Measurements from ENCODE around the gene MYLK.
A peak's percentile ranks its signal among the peaks of the same experiment; 100 is the strongest.

The MYLK gene

DNA sequence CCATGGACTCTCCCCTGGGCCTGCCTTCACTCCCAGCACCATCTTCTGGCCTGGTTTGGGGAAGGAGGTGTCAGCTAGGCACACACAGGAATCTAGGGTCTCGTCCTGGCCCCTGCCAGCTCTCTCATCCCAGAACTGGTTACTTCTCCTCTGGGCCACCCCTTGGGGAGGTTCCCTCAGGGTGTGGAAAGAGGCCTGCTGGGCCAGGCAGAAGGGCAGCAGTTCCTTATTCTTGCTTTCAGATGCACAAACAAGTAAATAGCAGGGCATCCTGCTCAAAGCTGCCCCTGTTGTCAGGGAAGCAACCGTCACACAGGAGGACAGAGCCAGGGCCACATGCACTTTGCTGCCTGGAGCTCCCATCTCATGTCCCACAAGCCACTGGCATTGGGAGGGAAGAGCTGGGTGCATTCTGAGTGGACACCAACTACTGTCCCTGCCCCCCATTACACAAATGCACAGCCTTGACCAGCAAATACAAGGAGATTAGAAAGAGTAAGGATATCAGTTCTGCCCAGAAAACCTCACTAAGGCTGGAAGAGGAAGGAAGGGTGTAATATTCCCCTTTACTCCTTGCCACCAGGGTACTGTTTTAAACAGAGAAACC is 190.4 kb downstream of the MYLK start:
- DNase-seq = peak; percentile 80

- DNase-seq = no peak
Measured at GRCh38 chr3:123692671-123693070, 191.5 kb downstream of the MYLK start.

- no peak for DNase-seq
Measured at GRCh38 chr3:123692041-123692440, 192.1 kb downstream of the MYLK start.

DNA sequence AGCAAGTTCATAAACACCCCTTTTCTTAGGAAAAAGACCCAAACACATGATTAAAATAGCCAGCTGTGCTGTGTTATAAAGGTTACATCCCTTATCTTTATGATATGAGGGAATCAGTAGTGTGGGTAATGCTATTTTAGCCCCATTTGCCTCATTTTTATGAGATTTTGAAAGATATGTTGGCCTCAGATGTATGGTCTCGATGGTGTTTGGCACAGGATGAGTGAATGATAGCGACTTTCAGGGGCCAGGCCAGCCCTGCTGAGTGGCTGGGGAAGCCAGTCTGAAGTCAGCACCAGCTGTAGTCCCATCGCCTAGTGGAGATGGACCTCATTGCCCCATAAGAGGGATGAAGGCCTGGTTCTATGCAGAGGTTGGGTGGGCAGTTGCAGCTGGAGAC is 194.3 kb downstream of the MYLK start:
- no peak for DNase-seq

GRCh38 chr3:123688241-123688747 is 195.8 kb downstream of the MYLK start:
- DNase-seq = peak; percentile 95

GRCh38 chr3:123687286-123687685 is 196.8 kb downstream of the MYLK start:
- DNase-seq = no peak

- no peak for DNase-seq
Measured at GRCh38 chr3:123686251-123686650, 197.9 kb downstream of the MYLK start.

DNA sequence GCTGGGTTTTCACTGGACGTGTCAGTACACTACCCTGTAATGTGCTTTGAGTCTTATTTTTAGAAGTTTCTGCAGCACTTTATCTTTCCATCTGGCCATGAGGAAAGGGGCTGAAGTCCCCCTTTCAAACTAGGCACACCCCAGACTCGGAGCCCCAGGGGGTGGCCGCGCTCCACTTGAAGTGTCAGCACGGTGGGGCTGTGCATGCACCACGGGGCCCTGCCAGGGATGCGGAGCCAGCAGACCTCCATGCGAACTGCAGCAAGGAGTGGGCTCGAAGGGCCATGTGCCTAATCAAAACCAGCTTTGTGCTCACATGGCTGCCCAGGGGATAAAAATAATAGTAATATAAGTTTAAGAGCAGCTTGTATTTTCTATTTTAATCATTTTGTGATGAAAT is 198.4 kb downstream of the MYLK start:
- no peak for DNase-seq

DNA sequence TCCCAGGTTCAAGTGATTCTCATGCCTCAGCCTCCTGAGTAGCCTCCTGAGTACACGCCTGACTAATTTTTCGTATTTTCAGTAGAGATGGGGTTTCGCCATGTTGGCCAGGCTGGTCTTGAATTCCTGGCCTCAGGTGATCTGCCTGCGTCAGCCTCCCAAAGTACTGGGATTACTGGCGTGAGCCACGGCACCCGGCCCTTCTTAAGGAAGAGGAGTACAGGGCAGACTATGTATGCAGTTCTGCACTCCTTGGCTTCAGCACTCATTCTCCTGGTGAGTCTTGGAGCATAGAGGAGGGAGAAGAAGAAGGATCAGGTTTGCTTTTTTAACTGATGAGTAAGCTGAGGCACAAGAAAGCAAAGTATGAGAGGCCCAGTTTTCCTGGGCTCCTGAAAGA is 199.5 kb downstream of the MYLK start:
- DNase-seq = no peak

DNA sequence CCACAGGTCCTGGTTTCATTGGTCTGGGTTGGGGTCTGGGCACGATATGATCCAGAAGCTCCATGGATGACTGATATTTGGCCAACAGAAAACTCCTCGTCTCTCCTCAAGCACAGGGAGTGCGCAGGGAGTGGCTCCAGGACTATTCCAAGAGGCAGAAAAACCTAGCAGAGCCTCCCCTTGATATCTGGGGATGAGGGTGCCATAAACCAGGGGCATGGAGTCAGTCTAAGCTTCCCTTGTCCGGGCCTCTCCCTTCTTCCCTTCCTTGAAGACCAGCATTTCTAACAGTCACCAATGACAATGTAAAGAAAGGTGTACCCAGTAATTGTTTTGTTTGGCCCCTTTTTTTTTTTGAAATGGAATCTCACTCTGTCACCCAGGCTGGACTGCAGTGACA is 199.9 kb downstream of the MYLK start:
- no peak for DNase-seq

DNA sequence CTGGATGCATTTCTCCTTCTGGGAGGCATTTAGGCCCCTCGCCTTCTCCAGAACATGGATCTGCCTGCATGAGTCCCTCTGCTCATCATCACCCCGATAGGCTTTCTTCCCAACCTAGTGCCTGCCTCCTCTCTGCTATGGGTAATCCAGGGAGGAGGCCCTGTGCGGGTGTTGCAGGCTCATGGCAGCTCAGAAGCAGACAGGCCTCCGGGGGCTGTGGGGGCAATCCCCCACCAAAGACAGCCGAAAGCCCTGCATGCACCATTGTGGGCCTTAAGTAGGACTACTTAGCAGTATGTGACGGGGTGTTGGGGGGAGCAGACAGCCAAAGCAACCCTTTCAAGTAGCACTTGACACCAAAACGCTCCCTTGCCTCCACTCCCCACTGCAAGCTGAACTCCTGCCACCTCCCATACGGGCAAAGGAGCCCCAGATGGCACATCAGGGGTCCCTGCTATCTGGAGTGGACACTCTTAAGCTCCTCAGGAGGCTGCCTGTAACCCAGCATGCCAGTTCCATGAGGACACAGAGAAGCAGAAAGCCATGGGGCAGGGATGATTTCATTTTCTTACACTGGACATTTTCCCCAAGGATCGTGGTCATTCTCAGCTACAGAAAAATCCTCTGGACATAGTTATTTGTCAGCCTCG is 200.5 kb downstream of the MYLK start:
- no peak for DNase-seq

DNA sequence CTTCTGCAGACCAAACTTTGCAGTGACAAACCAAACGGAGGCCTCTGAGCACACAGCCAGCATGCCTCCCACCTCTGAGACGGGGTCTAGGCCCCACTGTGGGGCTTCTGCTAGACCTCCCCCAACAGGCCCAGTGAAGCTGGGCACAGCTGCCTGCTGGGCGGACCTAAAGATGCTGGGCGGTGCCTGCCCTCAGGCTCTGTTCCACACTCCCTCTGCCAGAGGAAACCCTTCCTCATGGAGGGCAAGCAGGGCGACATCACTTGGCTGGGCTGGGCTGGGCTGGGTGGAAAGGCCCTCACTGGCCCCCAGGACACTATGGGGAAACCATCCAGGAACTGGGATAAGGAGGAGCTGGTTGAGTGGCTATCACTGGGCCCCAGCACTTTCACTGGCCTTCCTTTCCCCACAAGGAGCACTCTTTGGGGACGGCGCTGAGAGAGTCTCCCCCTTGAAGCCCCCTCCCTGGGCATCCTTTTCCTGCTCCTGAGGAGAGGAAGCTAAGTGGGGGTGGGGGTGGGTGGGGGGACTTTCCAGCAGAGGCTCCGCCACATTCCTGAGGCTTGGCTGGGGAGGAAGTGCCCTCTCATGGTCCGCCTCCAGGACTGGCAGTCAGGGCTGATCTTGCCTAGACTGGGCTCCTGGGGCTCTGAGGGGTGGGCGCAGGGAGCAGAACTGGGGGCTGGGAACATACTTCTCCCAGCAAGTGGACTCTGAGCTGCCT is 201.2 kb downstream of the MYLK start:
- DNase-seq = peak; percentile 32

DNA sequence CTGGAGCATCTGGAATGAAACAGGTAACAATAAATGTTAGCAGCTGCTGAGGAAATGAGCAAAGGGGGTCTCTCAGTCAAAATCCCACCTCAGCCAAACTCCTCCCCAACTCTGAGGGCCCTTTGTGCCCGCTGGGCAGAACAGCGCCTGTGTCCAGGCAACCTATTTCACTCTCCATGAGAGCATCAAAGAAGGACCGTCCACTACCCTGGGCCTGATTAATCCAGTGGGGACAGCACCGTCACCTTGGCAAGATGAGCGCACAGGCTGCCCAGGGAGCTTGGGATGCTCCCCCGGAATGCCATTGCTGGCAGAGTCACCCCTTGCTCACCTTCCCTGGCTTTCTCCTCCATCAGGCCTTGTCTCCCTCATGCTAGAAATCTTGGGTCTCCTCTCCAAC is 201.8 kb downstream of the MYLK start:
- DNase-seq = no peak

GRCh38 chr3:123679712-123680386 is 204.3 kb downstream of the MYLK start:
- DNase-seq = no peak

DNA sequence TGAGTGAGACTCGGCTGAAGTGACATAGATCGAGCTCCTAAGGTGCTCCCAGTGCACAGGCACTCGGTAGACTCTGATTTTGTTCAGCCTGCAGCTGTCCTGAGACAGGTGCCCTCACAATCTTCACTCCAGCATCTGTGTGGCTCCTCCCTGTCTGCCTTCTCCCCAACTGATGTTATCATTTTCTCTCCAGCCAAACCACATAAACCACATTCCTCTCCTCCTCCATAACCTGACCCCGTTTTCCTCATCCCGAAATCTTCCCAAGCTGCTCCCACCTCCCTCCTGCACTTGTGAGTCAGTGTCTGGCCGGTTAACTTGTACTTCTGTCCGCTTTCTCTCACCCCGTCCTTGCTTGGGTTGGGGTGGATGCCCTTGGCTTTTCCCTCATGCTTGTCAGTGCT is 206.0 kb downstream of the MYLK start:
- DNase-seq = no peak

GRCh38 chr3:123672429-123673146 is 211.5 kb downstream of the MYLK start:
- no peak for DNase-seq

GRCh38 chr3:123670743-123671142 is 213.4 kb downstream of the MYLK start:
- DNase-seq = no peak

DNA sequence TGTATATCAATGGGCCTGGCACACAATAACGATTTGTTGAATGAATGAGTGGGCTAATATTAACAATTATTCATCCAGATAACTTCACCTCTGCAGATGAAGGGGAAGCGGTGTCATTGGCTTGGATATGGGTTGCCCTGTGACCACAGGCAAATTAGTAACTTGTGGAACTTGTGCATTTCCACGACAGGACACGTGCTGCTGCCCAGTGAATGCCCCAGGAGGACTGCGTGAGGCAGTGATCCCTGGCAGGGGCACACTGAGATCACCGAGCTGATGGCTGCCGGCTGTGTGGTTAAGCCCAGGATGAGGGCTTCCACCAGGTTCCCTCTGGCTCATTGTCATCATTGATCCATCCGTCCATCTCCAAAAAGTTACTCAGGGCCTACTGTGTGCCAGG is 215.2 kb downstream of the MYLK start:
- no peak for DNase-seq

- peak; percentile 22 for DNase-seq
Measured at GRCh38 chr3:123667784-123668183, 216.3 kb downstream of the MYLK start.

DNA sequence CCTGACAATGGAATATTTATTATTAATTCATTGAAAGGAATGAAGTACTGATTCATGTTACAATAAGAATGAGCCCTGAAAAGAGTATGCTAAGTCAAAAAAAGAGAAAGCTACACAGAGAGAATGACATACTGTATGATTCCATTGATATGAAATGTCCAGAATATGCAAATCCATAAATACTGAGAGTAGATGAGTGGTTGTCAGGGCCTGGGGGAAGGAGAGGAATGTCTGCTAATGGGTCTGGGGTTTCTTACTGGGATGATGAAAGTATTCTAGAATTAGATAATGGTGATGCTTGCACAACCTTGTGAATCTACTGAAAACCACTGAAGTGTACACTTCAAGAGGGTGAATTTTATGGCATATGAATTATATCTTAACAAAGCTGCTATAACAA is 219.4 kb downstream of the MYLK start:
- no peak for DNase-seq

GRCh38 chr3:123663977-123664376 is 220.2 kb downstream of the MYLK start:
- no peak for DNase-seq

DNA sequence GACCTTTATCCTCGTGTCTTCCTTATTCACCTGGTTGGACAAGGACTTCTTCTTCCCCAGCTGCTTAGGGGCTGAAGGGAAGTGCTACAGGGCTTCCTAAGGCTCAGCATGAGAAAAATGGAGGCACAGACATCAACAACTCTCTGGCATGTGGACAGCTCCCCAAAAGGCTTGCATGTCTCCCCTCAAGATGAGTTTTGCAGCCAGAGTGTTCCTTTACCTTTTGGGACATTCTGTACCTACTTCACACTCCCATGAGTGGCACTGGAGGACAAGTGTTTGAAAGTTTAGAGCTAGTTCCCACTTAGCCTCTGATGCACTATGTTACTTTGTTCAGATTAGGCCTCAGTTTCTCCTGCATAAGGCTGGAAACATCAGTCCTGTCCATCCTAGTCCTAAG is 222.2 kb downstream of the MYLK start:
- no peak for DNase-seq

- no peak for DNase-seq
Measured at GRCh38 chr3:123660900-123661299, 223.2 kb downstream of the MYLK start.

All from suppressor macrophage treated with lipopolysaccharide for 4 hours (primary cell).